HG03565 (cell line): Measurements from ENCODE around the gene KCNG1.
A peak's percentile ranks its signal among the peaks of the same experiment; 100 is the strongest.

Source experiments
- ATAC-seq: cut with Tn5 transposase; IDR thresholded peaks from one replicate; pipeline ENCODE4 v1.9.1; 2021; ENCODE audit warnings: mild to moderate bottlenecking, moderate library complexity; ENCODE audit not compliant: unreplicated experiment

KCNG1 gene

DNA sequence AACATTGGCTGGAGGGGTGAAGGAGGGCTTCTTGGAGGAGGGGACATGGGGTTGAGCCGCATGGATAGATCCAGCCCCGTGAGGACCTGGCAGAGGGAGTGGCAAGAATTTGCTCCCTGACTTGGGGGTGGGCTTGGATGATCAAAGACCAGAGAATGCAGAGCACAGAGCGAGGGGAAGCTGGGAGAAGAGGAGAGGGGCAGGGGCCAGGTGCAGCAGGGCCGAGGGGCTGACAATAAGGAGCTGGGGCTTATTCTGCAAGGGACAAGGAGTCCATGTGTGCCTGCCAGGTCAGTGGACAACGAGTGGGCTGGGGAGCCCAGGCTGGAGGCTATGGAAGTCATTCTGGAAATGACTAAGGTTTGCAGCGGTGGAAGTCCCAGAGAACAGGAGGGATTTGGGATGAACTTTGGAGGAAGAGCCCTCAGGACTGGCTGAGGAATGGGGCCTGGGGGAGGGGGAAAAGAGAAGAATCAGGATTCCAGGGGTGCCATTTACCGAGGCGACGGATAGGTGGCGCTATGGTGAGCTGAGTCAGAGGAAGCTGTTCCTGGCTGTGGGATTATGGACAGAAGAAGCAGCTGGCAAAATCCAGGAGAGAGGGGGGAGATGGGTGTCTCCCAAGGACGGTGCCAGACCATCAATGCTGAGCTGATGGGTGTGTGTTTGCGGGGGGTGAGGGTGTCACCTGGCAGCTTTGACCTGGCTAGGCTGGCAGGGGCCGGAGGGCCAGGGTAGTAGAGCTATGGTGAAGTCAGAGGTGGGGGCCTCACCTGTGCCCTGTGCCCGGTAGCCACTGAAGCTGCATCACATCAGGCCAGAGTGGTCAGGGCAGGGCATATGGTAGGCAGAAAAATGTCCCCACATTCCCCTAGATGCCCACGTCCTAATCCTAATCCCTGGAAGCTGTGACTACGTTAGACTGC is 7.8 kb downstream of the KCNG1 start:
- no peak for ATAC-seq

DNA sequence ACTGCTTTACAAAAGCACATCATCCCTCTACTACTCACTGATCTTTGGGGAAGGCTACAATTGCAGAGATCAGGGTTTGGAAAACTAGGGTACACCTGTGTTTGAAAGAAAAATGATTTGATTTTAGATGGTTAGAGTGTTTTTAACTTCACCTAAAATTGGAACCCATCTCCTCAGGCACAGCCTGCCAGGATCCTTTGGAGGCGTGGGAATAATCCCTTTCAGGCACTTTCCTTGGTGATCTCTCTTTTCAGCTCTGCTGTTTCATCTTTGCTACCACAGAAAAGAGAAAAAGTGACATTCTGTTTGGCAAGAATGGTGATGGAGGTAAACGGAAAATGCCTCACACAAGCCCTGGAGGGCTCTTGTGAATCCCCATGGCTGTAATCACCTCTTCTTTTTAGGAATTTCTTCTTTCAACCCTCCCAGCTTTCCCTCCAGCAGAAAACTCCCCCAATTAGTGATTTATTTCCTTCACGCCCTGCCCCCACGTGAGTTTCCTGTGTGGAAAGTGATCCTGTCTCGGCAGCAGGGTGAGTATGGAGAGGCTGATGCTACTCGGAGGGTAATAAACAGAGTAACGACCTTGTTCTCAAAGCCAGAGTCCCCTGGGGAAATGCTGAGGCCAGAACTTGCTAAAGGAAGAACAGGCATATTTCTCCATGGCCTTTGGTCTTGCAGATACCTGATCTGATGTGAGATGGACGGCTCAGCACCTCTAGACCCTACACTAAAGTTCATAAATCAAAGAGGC is 9.2 kb downstream of the KCNG1 start:
- ATAC-seq = no peak

DNA sequence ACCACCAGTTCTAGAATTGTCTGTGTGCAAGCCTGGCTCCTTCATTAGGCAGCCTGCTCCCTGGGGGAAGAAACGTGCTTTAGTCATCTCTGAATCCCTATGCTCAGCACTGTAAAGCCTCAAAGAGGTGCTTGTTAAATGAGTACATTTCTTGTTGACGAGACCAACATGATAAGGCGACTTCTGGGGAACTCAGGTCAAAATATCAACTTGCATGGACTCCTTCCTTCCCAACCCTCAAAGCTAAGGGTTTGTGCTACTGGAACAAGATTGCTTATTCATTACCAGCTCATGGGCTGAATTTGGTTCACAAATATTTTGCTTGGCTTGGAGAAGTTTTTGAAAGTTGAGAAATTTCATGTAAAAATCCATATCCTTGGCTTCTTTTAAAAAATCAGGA is 10.6 kb downstream of the KCNG1 start:
- no peak for ATAC-seq

DNA sequence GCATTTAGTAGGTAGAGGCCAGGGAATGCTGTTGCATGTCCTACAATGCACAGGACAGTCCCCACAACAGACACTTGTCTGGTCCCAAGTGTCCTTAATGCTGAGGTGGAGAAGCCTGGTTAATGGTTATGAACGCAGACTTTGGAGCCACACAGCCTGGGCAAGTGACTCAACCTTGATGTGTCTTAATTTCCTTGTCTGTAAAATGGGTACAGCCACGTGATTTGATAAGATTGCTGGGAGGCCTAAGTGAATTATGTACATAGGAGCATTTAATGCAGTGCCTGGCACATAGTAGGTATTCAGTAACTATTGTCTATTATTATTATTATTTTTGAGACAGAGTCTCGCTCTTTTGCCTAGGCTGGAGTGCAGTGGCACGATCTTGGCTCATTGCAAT is 11.4 kb downstream of the KCNG1 start:
- no peak for ATAC-seq

DNA sequence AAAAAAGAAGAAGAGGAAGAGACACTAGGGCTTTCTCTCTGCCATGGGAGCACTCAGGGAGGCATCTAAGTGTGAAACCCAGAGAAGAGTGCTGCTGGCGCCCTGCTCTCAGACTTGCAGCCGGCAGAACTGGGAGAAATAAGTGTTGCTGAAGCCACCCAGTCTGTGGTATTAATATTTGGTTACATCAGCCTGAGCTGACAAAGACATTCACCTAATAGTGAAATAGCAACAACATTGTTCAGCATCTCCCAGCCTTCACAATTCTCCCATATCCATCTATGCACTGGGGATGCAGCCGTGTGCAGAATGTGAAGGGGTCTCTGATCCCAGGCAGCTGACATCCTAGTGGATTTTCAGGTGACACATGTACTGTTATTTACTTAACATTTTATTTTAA is 12.0 kb downstream of the KCNG1 start:
- ATAC-seq = no peak

DNA sequence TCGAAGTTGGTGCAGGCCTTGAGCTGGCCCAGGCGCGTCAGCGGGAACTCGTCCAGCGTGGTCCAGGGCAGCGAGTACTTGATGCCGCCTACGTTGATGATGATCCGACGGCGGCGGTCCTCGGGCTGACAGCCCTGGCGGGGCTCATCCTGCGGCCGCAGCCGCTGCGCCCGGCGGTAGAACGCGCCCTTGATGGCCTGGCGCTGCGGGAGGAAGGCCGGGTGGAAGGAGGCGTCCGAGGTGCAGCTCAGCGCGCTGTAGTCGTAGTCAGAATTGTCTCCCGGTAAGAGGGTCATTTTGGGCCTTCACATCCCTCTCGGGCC is 12.9 kb downstream of the KCNG1 start:
- no peak for ATAC-seq

DNA sequence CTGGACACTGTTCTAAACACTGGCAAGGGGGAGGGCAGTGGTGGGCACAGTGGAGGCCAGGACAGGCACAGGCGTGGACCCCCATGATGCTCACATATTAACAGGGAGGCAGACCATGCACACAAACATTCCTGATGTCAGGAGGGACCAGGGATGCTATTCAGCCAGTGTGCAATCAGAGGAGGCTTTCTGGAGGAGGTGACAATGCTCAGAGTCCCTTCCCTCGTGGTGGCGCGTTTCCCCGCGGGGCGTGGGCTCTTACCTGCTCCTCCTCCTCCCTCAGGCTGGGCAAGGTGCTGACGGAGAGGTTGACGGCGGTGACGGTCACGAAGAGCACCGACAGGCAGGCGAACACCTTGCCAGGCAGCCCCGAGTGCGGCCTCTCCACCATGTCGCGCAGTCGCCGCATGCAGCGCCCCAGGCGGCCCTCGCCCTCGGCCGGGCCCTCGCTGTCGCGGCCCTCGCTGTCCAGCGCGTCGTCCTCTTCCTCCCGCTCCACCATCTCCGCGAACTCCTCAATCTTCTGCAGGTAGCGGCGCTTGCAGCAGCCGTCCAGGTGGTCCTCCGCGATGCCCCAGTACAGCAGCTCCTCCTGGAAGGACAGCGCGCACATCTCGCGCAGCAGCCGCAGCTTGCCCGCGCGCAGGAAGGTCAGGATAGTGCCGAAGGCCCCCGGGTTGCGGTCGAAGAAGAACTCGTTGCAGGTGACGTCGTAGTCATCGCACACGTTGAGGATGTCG is 13.4 kb downstream of the KCNG1 start:
- no peak for ATAC-seq

DNA sequence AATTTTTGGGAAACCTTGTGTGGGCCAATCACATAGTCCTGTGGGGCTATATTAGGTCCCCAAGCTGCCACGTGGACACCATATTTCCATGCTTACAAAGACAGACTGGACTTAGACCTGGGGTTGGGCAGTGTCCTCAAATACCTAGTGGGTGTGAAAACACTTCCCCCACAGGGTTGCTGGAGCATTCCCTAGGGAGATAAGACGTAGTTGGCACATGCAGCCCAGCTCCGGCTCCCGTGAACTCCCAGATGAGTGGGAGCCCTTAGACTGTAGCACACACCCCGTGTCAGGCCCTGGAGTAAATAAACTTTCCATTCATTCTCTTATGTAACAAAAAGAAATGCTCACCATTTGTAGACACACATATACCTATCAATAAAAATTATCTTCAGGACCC is 14.2 kb downstream of the KCNG1 start:
- no peak for ATAC-seq

DNA sequence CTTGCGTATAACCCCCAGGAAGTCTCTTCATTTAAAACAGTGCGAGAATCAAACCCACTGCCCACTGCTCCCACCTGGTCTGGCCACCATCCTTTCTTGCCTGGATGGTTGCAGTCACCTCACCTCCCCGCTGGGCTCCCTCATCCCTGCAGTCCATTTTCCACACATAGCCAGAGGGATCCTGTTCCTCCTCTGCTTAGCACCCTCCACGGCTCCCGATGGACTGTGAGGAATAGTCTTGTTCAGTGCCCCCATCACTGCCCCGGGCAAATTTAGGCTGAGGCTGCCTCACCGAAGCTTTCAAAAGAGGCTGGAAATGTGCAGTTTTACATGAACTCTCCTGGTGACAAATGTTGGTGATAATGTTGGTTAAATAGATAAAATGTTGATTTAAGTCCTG is 17.7 kb downstream of the KCNG1 start:
- no peak for ATAC-seq

DNA sequence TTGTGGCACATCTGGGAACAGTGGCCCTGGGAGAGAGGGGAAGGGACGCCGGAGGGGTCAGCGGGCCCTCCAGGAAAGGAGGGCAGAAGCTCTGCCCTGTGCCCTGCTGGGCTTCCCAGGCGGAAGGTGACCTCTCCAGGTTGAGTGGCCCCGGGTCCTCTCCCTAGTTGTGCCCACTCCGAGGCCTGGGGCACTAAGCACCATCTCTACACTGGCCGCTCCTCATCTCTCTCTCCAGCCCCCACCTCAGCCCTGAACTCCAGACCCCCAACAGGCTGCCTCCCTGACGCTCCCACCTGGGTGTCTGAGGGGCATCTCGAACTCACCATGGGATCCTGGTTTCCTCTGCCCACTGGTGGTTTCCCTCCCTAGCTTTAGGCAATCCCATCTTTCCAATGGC is 18.1 kb downstream of the KCNG1 start:
- no peak for ATAC-seq

DNA sequence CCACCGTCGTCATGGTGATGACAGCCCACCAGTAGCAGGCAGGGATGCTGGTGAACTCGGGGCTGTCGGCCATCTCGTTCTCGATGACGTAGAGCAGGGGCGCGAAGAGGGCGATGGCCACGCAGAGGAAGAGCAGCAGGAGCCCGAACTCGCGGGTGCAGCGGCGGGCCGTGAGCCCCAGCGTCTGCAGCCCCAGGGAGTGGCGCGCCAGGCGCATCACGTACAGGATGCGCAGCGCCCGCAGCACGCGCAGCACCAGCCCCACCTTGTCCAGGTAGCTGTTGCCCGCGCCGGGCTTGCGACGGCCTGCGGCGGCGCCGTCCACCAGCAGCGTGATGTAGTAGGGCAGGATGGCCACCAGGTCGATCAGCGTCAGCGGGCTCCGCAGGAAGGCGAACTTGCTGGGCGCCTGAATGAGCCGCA is 18.6 kb downstream of the KCNG1 start:
- no peak for ATAC-seq

DNA sequence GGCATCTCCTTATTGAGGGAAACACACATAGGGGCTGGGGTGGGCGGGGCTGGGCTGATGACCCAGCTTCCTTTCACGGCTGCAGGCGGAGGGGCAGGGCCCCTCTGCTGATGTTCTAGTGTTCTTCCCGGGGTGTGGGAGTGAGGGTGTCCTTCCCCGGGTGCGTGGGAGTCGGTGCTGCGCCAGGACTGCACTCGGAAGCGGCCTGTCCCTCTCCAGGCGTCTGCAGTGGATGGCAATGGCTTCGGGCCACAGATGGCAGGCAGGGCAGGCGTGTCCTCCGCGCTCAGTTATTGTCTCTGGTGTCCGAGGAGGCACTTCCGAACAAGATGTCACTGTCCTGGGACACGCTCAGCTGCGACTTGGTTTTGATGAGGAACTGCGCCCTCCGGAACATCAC is 19.2 kb downstream of the KCNG1 start:
- no peak for ATAC-seq

DNA sequence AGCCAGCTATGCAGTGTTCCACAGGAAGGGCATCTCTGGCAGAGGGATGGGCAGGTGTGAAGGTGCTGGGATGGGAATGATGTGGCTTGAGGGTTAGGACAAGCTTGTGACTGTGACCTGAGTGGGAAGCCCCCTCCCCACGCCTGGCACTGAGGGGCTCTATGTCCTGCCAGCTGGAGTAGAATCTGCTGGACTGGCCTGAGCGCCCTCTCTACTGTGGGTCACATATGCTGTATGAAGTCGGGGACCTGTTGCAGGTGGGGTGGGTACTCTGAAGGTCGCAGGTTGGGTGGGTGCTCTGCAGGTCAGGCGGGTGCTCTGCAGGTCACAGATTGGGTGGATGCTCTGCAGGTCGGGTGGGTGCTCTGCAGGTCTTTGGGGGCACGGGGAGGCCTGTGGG is 20.3 kb downstream of the KCNG1 start:
- ATAC-seq = no peak

DNA sequence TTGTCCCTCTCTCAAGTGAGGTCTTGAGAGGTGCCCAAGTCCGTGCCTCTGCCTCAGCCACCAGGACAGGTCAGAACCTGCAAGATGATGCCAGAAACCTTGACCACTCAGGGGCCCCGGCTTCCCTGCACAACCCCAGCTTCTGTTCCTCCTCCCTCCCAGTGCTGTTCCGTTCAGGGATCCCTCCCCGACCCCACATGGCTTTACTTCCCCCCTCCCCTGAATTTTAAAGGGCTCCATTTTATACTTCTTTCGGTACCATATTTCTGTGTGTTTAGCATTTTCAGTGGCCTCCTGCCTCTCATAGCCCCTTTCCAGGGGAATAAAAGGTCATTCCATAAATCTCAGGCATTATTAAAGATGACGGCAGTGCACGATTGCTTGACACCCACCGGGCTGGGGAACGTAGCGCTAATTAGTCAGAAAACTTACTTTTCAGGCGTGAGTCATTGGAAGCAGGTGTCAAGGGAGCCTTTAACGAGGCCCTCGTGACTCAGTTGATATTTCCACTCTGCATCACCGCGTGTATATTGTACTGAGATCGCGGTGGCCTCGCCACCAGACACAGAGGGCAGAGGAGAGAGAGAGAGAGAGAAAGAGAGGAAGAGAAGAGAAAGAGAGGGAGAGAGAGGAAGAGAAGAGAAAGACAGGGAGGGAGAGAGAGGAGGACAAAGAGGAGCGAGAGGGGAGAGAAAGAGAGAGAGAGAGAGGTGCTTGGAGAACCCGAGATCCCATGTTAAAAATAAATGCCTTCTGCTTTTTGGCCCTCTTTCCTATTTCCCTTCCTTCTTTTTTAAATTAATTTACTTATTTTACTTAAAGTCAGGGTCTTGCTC is 21.3 kb downstream of the KCNG1 start:
- ATAC-seq = no peak

DNA sequence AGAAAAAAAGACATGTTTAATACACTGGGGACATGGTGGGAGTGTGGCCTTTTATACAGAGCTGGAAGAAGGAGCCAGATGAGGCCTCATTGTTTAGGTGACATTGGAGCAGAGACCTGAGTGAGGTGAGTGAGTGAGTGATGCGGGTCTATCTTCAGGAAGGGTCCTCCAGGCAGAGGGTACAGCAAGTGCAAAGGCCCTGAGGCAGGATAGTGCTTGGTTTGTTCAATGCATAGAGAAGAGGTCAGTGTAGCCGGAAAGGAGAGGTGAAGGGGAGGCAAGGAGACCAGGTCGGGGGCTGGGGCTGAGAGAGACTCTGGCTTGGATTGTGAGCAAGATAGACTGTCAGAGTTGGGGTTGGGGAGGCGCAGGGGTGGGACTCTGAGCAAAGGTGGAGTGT is 23.6 kb downstream of the KCNG1 start:
- ATAC-seq = no peak

DNA sequence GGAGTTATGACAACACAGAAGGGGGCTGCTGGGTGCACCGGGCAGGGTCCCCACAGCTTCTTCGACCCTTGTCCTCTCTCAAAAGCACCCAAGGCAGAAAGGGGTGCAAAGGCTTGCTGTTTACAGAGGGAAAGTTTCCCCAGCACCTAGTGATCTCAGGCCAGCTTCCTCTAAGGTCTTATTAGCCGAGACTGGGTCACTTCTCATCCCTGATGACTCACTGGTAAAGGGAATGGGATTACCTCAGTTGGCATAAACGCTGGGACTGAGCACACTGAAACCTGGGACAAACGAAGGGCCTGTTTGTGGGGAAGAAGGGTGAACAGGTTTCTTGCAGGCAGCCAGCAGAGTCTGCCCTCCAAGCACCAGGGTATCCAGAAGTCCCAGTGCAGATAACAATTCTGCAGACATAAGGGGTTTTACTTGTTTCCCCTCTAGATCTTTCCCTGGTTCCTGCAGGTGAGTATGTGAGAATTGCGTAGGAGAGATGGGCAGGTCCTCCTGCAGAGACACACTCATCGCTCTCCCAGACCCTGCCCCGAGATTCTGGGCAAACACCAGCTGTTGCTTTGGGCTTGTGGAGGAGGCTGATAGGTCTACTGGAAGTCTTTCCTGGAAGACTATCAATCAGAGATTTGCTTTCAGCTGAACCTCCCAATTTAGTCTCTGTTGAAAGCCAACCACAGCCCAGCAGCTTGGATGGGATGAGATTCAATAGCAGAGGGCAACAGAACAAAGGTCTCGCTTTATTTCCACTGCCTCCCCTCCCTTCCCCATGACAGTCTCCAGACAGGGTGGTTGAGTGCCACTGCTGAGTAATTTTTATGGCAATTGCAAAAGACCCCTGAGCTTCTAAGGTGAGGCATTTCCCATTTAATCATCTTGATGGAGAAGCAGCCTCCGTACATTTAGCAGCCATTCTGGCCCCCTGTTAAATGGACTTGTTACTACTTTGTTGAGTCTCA is 25.7 kb downstream of the KCNG1 start:
- no peak for ATAC-seq

DNA sequence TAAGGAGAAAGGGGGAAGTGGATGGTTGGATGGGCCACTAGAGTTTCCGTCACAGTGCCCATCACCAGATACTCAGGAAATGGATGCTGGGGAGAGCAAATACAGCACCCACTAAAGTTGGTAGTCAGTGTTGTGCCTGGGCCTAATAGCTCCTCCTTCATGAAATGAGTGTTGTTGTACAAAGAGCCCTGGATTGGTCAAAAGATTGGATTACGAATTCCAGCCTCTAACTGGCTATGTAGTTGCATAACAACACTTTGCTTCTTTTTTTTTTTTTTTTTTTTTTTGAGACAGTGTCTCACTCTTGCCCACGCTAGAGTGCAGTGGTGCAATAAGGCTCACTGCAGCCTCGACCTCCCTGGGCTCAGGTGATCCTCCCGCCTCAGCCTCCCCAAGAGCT is 27.4 kb downstream of the KCNG1 start:
- no peak for ATAC-seq

DNA sequence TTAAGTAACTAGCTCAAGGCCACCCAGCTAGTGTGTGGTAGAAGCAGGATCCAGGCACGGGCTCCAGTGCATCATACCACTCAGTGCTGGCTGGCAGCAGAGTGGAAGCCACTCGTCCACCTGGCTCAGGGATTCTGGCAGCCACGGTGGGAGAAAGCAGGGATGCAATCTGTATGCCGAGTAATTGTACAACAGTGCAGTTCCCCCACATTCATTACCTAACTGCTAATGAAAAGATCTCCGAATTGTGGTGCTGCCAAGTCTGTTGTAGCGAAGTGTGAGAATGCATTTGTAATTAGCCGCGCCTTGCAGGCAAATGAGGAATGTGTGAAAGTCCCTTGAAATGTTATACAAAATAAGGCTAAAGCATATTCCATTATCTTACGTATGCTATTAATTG is 29.0 kb downstream of the KCNG1 start:
- no peak for ATAC-seq

DNA sequence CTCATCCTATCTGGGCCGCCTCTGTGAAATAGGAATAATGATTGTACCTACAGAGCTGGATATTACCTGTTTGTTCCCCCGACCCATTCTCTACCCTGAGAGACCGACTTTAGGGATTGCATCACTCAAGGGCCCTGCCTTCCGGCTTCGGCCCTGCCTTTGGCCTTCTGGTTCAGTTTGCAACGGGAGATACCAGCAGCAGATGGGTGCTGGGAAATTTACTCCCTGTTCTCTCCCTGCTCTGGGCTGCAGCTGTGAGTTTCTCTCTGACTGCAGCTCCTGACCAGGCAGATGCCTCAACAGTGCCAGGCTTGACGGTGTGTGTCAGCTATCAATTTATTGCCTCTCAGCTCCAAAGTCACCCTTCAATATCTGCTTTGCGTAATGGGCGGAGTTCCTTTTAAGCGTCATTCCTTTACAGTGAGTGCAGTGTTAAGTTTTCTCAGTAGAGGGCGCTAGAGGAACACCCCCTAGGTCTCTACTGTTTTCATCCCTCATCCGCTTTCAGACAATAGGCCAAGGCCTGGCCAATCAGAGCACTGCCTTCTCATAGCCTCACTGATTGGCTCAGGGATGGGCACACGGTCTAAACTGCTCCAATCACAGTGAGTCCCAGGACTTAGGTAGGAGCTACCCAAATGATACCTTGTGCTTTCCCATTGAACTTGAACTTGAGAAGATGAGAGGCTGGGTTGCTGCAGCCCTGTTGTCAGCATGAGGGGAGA is 30.0 kb downstream of the KCNG1 start:
- peak; percentile 69 for ATAC-seq
